HG03457 (cell line): ENCODE results near the gene ARPIN.
"Not testable (repeated sequence)": the region's sequence is repeated elsewhere in the genome, so short reads cannot be mapped to it uniquely, and the experiment has no call there.

Experiments
- ATAC-seq: cut with Tn5 transposase; IDR thresholded peaks from one replicate; pipeline ENCODE4 v1.9.1; 2021; ENCODE audit warnings: moderate number of reproducible peaks; ENCODE audit not compliant: unreplicated experiment

The ARPIN gene

DNA sequence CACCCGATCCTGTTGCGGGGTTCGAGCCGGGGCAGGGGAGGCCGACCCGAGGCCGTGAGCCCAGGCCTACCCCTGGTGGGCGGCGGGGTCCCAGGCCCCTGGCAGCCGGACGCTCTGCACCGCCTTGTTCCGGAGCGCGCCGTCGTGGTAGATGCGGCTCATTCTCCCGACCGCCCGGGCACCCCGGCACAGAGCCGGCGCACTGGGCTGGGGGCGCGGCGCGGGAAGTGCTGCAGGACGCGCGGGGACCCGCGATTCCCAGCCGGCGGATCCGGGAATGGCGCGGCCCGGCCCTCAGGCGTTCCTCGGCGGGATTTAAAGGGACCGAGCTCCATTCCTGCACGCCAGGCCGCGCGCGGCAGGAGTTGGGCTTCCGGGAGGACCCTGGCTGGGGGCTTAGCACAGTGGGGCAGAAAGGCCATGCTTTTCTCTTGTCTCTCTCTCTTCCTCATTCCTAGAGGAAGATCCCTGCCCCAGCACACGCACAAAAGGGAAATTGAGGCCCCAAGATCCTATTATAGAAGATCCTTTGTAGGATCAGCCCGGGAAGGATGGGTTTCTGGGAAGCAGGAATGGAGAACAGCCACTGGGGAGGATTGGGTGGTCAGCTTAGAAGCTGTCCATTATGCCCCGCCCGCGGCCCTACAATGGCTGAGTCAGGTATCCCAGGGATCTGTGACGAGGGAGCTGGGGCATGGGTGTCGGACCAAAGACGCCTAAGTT, at the start of gene ARPIN:
Gene ARPIN, minus strand, starts transcription at position 279 of the 723 bp plus-strand sequence. Its CDS starts 117 bp downstream, at position 162.
- no peak for ATAC-seq

GRCh38 chr15:89958107-89958805, 45.5 kb upstream of the ARPIN start:
- no peak for ATAC-seq

DNA sequence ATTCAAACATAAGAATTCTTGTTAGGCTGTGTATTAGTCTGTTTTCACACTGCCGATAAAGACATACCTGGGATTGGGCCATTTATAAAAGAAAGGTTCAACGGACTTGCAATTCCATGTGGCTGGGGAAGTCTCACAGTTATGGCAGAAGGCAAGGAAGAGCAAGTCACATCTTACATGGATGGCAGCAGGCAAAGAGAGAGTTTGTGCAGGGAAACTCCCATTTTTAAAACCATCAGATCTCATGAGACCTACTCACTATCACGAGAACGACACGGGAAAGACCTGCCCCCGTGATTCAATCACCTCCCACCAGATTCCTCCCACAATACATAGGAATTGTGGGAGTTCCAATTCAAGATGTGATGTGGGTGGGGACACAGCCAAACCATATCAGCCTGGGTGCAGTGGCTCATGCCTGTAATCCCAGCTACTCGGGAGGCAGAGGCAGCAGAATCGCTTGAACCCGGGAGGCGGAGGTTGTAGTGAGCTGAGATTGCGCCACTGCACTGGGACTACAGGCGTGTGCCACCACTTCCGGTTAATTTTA, 42.8 kb upstream of the ARPIN start:
- not testable (repeated sequence) for ATAC-seq

DNA sequence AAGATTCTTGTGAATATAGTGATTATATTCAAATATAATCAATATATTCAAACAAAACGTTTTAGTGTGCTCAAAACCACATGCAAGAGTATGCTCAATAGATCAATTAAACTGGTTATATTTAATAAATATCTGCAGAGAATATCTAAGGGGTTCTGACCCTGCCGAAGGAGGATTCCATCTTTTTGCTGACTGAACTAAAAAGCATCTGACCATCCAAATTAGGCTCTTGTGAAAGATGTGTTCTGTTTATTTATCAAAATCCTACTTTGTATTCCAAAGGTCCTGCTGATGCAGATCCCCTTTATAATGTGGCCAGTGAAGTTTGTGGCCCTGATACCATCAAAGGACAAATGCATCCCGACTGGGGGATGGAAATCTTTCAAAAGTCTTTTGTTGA, 41.8 kb upstream of the ARPIN start:
- ATAC-seq = no peak

DNA sequence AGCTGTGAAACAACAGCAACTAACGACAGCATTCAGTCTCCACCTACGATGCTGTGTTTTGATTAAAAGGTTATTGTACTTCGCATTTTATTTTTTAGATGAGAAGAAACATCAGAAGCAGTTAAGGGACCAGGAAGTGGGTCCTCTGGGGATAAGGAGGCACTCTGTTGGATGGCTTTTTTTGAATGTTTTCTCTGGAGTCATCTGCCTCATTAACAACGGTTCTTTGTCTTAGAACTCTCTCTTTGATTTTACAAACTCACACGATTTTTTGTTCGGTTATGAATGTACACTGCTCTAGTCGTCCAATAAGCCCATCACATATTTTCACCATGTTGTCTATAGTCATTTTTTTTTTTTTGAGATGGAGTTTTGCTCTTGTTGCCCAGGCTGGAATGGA, 36.0 kb upstream of the ARPIN start:
- ATAC-seq = no peak

DNA sequence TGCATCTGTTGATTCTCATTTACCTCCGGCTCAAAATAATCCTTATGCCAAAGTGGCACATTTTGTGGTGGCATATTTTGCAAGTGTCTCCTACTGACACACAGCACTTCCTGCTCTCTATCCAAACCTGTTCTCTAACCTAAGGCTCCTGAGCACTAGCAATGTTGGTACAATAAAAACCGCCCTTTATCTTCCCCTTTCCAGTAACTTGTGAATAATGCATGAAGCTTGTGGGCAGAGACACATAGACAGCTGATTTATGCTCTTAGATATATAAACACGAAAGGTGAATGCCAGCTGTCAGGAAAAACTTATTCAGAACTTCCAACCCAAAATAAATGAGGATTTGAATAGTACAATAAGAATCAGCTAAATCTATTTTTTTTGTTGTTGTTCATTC, 34.6 kb upstream of the ARPIN start:
- ATAC-seq = no peak

- ATAC-seq = no peak
Observed at GRCh38 chr15:89946681-89947299, 34.0 kb upstream of the ARPIN start.

DNA sequence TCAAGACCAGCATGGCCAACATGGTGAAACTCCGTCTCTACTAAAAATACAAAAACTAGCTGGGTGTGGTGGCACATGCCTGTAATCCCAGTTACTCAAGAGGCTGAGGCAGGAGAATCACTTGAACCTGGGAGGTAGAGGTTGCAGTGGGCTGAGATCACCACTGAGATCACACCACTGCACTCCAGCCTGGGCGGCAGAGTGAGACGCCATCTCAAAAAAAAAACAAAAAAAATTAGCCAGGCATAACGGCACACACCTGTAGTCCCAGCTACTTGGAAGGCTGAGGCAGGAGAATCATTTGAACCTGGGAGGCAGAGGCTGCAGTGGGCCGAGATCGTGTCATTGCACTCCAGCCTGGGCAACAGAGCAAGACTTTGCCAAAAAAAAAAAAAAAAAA, 31.0 kb upstream of the ARPIN start:
- ATAC-seq = not testable (repeated sequence)

- no peak for ATAC-seq
Observed at GRCh38 chr15:89939910-89940309, 27.2 kb upstream of the ARPIN start.

DNA sequence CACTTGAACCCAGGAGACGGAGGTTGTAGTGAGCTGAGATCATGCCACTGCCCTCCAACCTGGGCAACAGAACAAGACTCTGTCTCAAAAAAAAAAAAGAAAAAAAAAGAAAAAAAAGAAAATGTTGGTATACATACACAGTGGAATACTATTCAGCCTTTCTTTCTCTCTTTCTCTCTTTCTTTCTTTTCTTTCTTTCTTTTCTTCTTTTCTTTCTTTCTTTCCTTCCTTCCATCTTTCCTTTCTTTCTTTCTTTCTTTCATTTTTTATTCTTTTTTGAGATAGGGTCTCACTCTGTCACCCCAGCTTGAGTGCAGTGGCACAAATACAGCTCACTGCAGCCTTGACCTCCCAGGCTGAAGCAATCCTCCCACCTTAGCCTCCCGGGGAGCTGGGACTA, 26.6 kb upstream of the ARPIN start:
- not testable (repeated sequence) for ATAC-seq

DNA sequence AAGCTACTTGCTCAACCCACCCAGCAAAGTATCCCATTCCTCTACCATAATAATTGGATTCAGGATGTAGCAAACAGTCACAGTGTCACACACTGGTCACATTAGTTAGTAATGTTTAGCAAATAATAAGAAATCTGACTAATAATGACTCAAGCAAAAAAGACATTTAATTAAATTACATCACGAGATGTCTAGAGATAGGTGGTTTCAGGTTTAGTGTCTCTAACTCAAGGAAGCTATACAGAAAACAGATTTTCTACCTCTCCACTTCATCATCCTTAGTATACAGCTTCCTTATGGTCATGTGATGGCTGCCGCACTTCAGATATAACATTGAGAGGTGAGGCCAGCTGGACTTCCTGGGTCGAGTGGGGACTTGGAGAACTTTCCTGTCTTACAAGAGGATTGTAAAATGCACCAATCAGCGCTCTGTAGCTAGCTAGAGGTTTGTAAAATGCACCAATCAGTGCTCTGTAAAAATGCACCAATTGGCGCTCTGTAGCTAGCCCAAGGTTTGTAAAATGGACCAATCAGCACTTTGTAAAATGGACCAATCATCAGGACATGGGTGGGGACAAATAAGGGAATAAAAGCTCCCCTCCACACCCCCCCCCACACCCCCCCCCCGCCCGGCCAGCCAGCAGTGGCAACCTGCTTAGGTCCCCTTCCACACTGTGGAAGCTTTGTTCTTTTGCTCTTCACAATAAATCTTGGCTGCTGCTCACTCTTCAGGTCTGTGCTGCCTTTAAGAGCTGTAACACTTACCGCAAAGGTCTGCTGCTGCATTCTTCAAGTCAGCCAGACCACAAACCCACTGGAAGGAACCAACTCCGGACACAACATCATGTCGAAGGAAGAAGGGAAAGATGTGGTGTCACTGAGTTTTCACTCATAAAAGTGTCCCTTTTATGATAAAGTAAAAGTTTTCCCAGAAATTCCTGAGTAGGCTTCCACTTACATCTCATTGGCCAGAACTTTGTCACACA, 24.9 kb upstream of the ARPIN start:
- no peak for ATAC-seq

- ATAC-seq = no peak
Observed at GRCh38 chr15:89936786-89937265, 24.1 kb upstream of the ARPIN start.

DNA sequence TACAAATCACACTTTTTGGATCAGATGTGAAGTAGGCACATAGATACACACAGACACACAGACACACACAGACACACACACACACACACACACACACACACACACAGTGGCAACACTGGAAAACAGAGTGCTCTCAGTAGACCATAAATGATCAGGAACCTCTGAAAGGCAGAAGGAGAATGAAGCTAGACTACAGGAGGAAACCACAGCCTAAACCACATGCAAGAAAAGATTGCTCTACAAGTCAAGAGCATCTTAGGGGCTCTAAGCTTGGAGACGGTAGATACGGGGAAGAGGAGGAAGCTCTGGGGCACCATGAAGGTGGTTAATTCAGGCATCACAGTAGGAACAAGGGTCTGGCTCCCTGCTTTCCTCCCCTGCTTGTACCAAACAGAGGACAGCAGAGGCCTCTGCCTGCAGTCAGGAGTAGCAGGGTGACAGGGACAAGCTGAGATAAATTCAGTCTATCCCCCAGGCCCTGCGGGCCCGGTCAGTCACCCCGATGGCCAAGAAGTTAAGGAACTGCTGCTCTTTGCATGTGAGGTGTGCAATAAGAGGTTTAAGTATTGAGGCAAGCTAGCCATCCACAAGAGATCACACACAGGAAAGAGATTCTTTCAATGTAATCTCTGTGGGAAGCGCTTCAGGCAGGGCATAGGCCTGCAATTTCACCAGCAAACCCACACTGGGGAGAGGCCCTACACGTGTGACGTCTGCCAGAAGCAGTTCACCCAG, 23.5 kb upstream of the ARPIN start:
- no peak for ATAC-seq

GRCh38 chr15:89932880-89933279, 20.1 kb upstream of the ARPIN start:
- no peak for ATAC-seq

DNA sequence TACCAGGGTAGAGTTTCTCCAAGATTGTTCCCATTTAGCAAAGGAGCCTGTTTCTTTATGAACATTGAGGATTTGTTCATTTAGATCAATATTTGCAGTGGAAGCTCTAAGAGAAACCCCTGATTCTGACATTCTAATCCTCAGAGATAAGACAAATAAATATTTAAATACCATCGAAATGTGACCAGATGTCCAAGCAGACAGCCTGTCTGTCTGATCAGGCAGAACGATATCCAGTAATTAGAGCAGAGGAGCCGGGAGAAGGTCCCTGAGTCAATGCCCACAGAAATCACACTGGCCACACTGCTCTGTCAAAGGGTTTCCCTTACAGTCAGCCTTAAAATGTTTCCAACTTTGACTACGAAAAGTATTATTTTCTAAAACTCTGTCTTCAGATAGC, 15.7 kb upstream of the ARPIN start:
- ATAC-seq = no peak

DNA sequence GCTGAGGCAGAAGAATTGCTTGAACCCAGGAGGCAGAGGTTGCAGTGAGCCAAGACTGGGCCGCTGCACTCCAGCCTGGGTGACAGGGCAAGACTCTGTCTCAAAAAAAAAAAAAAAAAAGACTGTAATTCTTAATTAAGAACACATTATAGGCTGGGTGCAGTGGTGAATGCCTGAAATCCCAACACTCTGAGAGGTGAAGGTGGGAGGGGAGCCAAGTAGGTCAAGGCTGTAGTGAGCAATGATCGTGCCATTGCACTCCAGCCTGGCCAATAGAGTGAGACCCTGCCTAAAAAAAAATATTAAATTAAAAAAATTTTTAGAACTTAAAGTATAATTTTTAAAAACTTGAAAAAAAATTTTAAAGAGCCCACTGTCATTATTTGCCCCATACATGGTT, 13.4 kb upstream of the ARPIN start:
- ATAC-seq = no peak

DNA sequence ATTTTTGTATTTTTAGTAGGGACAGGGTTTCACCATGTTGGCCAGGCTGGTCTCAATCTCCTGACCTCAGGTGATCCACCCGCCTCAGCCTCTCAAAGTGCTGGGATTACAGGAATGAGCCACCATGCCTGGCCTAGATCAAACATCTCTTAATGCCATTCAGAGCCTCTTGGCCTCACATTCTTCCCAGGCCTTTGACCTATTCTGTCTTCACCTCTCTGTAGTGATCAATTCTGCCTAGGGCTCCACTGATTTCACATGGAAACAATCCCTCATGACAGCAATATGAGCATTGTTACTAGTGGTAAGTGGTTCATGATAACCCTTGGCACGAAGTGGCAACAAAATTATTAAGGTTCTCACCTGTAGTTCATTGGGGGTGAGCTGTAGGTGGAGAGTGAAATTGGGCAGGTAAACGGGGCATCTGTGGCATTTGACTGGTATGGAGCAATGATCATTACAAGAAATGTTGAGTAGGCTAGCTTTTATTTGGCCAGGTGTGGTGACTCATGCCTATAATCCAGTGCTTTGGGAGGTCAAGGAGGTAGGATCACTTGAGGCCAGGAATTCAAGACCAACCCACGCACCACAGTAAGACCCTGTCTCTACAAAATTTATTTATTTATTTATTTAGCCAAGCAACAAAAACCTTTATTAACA, 4.8 kb upstream of the ARPIN start:
- no peak for ATAC-seq

GRCh38 chr15:89916660-89917059, 3.9 kb upstream of the ARPIN start:
- ATAC-seq = no peak

- ATAC-seq = no peak
Observed at GRCh38 chr15:89912145-89912673, 543 bp downstream of the ARPIN start.
